ENCODE data around the gene NRGN.

NRGN gene

GRCh38 chr11:124776865-124777645, 37.3 kb downstream of the NRGN start:
- Mint-ChIP-seq H3K27ac (peak overlapping the region; percentile 2), H3K36me3 (ENCODE audit: low read depth) (peaks cover 15% of the 10 kb centered on the region), H3K9me3 (no peaks in the 10 kb centered on the region), H3K4me3 (no peak overlapping the region), H3K4me1 (peaks cover 14% of the 10 kb centered on the region), H3K27me3 (no peaks in the 10 kb centered on the region)
- no peak for DNase-seq
- no peak for ATAC-seq

GRCh38 chr11:124778281-124778680, 38.5 kb downstream of the NRGN start:
- no peak for DNase-seq
- Mint-ChIP-seq H3K4me3 (no peak overlapping the region), H3K27ac (no peak overlapping the region), H3K4me1 (peaks cover 14% of the 10 kb centered on the region), H3K9me3 (no peaks in the 10 kb centered on the region), H3K27me3 (no peaks in the 10 kb centered on the region), H3K36me3 (ENCODE audit: low read depth) (peaks cover 9% of the 10 kb centered on the region)
- no peak for ATAC-seq

DNA sequence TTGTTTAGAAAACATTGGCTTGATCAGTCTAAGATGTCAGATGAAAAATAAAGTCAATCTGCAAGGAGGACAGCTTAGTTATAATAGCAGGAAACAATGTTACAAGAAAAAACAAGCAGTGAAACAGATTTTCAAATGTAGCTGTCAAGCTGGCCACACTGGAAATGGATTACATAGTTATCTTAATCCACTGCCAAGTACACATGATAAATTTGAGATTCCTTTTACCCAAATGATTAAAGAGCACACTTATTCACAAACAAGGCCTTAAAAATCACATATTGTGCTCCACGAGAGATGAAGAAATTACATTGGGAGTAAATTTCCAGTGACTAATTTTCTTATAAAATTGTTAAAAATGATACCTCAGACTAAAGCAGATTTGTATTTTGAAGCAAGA, 39.8 kb downstream of the NRGN start:
- DNase-seq (no peak), ATAC-seq (no peak)
- H3K27ac Mint-ChIP-seq: no peak overlapping the region
- peaks cover 14% of the 10 kb centered on the region for H3K4me1 Mint-ChIP-seq
- H3K36me3 Mint-ChIP-seq (ENCODE audit: low read depth): peaks cover 9% of the 10 kb centered on the region
- no peaks in the 10 kb centered on the region for H3K9me3 Mint-ChIP-seq
- no peaks in the 10 kb centered on the region for H3K27me3 Mint-ChIP-seq
- H3K4me3 Mint-ChIP-seq: no peak overlapping the region

DNA sequence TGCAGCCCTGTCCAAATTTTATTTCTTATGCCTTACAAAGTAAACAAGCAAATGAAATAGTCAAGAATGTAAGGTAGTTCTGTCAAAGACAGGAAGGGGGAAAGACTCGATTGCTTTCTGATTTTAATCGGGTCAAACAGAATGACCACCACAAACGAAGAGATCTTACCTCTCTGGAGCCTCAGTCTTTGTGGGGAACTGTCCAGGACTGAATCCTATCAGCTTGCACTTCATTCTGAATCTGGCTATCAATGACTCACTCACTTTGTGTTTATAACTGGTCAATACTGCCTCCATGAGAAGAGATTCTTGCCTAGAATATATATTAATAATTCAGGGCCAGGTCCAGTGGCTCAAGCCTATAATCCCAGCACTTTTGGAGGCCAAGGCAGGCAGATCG, 43.3 kb downstream of the NRGN start:
- no peak overlapping the region for H3K4me3 Mint-ChIP-seq
- H3K9me3 Mint-ChIP-seq: no peaks in the 10 kb centered on the region
- ATAC-seq (no peak), DNase-seq (no peak)
- H3K27me3 Mint-ChIP-seq: no peaks in the 10 kb centered on the region
- peaks cover 3% of the 10 kb centered on the region for H3K4me1 Mint-ChIP-seq
- H3K27ac Mint-ChIP-seq: no peak overlapping the region
- peaks cover 1% of the 10 kb centered on the region for H3K36me3 Mint-ChIP-seq (ENCODE audit: low read depth)

DNA sequence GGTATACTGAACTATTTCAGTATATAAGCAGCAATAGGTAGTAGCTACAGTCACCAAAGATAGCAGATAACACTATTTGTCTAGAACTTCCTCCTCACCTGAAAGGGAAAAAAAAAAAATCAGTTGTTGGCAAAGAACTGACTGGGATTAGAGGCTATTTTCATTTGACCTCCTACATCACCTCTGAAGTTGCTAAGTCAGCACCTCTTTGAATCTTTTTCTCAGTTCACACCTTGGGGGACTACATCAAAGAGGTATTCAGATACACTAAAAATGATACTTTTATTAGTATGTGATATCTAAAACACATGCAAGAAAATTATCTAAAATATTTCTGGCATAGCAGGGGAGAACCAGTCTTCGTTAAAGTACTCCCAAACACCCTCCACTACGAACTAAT, 44.3 kb downstream of the NRGN start:
- Mint-ChIP-seq H3K9me3 (no peaks in the 10 kb centered on the region), H3K27ac (no peak overlapping the region), H3K27me3 (no peaks in the 10 kb centered on the region), H3K36me3 (ENCODE audit: low read depth) (peaks cover 1% of the 10 kb centered on the region), H3K4me1 (no peaks in the 10 kb centered on the region), H3K4me3 (no peak overlapping the region)
- no peak for ATAC-seq
- no peak for DNase-seq

GRCh38 chr11:124788521-124788920, 48.8 kb downstream of the NRGN start:
- Mint-ChIP-seq H3K9me3 (no peaks in the 10 kb centered on the region), H3K4me3 (no peak overlapping the region), H3K27ac (no peak overlapping the region), H3K27me3 (no peaks in the 10 kb centered on the region), H3K36me3 (ENCODE audit: low read depth) (no peaks in the 10 kb centered on the region), H3K4me1 (peaks cover 15% of the 10 kb centered on the region)
- DNase-seq (no peak), ATAC-seq (no peak)

GRCh38 chr11:124791626-124792341, 52.0 kb downstream of the NRGN start:
- DNase-seq (no peak), ATAC-seq (no peak)
- Mint-ChIP-seq H3K4me3 (no peak overlapping the region), H3K4me1 (peaks cover 21% of the 10 kb centered on the region), H3K9me3 (no peaks in the 10 kb centered on the region), H3K27ac (no peak overlapping the region), H3K27me3 (no peaks in the 10 kb centered on the region), H3K36me3 (ENCODE audit: low read depth) (no peaks in the 10 kb centered on the region)

GRCh38 chr11:124793466-124794278, 53.9 kb downstream of the NRGN start:
- Mint-ChIP-seq H3K27ac (no peak overlapping the region), H3K9me3 (no peaks in the 10 kb centered on the region), H3K4me1 (peaks cover 37% of the 10 kb centered on the region), H3K27me3 (no peaks in the 10 kb centered on the region), H3K36me3 (ENCODE audit: low read depth) (peaks cover 5% of the 10 kb centered on the region), H3K4me3 (no peak overlapping the region)
- peak; percentile 14 for DNase-seq
- peak; percentile 73 for ATAC-seq

- DNase-seq (no peak), ATAC-seq (no peak)
- Mint-ChIP-seq H3K27me3 (no peaks in the 10 kb centered on the region), H3K27ac (no peak overlapping the region), H3K9me3 (no peaks in the 10 kb centered on the region), H3K4me3 (no peak overlapping the region), H3K4me1 (peaks cover 50% of the 10 kb centered on the region), H3K36me3 (ENCODE audit: low read depth) (peaks cover 7% of the 10 kb centered on the region)
These were observed 56.6 kb downstream of the NRGN start for GRCh38 chr11:124796312-124796711.
